ENCODE data around the gene SMLR1. TPM values are rescaled to one million over a fixed set of nuclear protein-coding genes. Genes with fewer than 3 reads are reported as not detected.

The SMLR1 gene
- total RNA-seq, 4 donors from 2014 or later: not detected

DNA sequence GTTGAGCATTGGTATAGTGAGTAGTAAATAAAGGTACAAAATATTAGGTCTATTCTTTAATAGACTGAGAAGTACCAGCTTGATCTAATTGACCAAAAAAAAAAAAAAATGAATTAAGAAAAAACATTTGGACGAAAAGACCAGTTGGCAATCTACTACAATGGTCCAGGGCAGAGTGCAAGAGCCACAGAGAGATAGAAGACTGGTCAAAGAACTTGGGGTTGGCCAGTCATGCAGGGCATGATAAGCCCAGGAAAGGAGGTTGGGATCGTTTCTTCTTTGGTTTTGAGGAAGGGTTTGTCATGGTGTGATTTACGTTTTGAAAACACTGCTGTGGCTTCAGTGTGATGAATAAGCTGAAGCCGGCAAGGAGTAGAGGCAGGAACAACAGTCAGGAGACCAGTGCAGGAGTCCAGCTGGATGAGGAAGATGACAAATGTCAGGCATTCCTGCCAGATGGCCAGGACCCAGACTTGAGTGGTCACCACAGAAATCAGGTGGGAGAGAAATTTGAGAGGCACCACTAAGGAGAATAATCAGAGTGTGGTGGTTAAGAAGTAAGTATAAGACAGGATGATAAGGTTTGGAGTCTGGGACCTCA is 14.0 kb downstream of the SMLR1 start:
- no peak for ATAC-seq (ENCODE audit: low FRiP score)
- TF ChIP-seq, protein P1, sequence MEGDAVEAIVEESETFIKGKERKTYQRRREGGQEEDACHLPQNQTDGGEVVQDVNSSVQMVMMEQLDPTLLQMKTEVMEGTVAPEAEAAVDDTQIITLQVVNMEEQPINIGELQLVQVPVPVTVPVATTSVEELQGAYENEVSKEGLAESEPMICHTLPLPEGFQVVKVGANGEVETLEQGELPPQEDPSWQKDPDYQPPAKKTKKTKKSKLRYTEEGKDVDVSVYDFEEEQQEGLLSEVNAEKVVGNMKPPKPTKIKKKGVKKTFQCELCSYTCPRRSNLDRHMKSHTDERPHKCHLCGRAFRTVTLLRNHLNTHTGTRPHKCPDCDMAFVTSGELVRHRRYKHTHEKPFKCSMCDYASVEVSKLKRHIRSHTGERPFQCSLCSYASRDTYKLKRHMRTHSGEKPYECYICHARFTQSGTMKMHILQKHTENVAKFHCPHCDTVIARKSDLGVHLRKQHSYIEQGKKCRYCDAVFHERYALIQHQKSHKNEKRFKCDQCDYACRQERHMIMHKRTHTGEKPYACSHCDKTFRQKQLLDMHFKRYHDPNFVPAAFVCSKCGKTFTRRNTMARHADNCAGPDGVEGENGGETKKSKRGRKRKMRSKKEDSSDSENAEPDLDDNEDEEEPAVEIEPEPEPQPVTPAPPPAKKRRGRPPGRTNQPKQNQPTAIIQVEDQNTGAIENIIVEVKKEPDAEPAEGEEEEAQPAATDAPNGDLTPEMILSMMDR (IDR thresholded peaks at IDR 0.05): no peak
- no peak for DNase-seq (ENCODE audit: low spot score)

DNA sequence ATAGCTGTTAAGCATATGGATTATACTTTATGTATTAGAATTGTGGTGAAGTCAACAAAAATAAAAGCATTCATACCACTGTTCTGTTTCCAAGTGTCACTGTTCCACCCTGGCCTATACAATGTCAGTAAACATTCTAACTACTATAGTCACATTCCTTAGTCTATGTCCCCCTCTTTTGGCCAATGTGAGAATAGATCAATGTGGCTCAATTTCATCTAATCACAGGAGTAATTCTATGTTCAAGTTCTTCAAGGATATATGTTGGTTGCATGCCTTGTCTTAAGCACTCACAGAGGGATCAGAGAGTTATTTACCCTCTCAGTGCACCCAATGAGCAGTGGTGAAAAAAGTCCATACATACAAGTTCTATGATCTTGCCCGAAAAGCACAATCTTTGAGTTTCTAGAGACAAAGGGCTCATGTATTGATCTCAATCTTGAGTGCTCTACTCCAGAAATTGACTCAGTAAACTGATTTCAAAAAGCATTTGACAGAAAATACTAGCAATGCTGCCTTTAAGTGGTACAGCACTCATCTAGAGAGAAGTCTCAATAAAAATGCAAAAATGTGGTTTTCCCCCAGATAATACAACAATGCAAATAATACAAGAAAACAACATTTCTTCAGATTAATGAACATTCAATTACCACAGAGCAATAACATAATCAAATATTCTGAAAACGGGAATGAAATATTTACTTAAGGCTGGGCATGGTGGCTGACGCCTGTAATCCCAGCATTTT is 16.5 kb downstream of the SMLR1 start:
- DNase-seq (ENCODE audit: low spot score): no peak
- no peak for ATAC-seq (ENCODE audit: low FRiP score)
- TF ChIP-seq, protein P1 (IDR thresholded peaks at IDR 0.05): no peak

DNA sequence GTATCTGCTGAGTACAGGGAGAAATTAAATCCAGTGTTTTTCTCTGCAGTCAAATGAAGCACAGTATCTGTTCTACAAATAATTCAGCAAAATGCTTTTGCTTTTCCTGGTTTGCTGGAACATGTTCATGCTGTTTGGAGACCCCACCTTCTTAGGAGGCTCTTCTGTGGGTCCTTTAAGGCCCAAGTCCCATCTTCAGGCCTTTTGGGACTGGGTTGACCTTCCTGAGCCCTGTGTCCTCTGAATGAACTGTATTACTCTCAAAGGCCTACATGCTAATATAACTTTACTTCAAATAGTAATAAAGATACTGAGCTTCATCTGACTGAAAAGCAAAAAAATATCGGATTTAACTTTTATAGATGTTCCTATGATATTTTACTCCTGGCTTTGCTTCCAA is 19.3 kb downstream of the SMLR1 start:
- TF ChIP-seq, protein P1 (IDR thresholded peaks at IDR 0.05): no peak
- ATAC-seq (ENCODE audit: low FRiP score): no peak

DNA sequence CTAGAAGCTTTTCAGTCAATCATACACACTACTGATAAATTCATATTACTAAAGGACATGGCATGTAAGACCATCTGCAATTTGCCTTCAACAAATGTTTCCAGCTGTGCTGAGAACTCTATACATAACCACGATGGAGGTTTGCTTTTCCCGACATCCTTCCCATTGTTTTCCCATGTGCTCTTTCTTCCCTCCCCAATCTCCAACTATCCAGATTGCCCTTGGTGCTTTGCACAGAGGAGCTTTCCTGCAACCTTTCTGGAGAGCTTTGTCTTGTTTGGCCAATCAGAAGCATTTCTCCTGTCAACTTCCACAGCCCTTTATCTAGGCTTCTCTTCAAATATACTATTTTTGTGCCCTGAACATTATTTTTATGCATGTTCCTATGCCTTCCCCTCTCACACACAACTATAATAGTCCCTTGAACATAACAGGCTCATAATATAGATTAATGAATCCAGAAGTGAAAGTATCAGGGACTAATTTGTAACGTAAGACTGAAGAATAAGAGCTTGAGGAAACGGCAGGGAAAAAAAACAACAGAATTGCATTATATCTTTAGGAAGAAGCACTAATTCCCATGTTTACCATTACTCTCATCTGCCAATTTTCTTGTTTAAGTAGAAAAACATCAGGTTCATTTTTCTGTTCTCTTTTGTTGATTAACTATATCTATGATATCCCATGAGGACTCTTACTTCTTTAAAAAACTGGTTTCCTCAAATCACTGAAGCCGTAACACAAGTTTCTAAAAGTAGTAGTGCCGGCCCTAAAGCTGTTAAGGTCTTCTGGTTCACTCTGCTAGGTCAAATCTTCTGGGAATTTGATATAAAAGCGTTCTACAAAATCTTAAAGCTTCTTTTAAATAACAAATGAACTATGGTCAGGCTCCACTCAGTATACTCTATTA is 20.1 kb downstream of the SMLR1 start:
- TF ChIP-seq, protein P1 (IDR thresholded peaks at IDR 0.05): no peak
- ATAC-seq (ENCODE audit: low FRiP score) (no peak), DNase-seq (ENCODE audit: low spot score) (no peak)

More for the DNA sequence above, 19.3 kb downstream of the SMLR1 start:
- no peak for DNase-seq (ENCODE audit: low spot score)

DNA sequence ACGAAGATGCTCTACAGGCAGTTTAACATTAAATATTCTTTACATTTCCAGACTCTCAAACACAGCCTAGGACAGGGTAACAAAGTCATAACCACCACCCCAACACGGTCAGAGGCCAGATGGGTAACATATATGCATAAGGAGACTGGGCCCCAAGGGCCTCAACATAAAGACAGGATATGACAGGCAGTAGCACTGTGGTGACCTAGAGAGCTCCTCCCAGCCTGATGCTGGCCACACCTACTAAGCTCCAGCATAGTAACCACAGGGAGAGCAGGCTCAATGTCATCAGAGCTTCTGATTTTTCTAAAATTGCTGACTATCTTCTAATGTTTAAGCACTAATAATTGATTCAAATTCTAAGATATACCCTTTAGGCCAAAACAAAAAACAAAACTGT is 21.7 kb downstream of the SMLR1 start:
- no peak for ATAC-seq (ENCODE audit: low FRiP score)
- DNase-seq (ENCODE audit: low spot score): no peak
- TF ChIP-seq, protein P1 (IDR thresholded peaks at IDR 0.05): no peak

DNA sequence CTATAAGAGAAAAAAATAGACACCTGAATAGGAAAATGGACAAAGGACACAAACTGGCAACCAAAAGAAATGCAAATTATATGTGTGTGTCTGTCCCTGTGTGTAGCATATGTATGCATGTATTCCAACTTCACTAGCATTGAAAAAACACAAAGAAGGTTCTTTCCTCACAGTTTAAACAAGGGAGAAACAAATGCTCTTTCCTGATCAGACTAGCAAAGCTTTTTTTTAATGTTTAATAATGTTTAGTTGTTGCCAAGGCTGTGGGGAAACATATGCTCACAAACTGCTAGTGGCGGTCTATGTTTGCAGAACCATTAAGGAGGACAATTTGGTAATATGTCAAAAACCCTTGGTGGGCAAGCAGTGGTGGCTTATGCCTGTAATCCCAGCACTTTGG is 22.4 kb downstream of the SMLR1 start:
- no peak for ATAC-seq (ENCODE audit: low FRiP score)
- TF ChIP-seq, protein P1 (IDR thresholded peaks at IDR 0.05): no peak
- DNase-seq (ENCODE audit: low spot score): no peak
